ENCODE measurements around the gene PCK2. TPM values are rescaled to one million over a fixed set of nuclear protein-coding genes. Genes with fewer than 3 reads are reported as not detected.

PCK2 gene
- total and polyA plus RNA-seq, 2 of the 8 experiments (the other 6 are each of a cell fraction or from before 2014, with no cell fraction given): 81.9 to 115 TPM

DNA sequence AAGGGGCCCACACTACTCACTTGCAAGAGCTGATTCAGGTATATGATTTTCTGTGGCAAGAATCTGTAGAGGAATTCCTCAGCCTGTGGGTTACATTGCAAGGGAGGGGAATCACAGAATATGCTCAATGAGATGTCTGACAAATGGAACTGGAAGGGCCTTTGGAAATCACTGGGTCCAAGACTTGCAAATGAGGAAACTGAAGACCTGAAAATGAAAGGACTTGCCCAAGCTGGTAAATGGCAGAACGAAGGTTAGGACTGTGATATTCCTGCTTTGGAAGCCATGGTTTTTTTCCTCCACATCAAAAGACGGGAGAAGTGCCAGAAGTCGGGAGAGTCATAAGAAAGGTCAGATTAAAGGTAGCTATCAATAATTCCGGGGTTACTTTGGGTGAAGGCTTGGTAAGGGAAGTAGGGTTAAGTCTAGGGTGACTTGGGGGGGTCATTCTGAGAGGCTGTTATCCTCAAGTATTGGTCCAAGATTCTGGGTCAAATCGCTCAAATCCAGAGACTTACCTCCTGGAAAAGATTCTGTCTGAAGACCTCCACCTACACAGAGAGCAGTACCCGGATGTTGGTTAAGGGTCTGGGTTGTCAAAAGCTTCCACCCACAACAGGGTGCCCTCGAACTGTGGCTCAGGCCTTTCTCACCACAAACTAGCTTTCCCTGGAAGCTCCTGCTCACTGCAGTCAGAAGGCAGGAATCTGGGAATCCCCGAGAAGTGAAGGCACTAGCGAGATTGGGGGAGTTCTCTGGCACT, 51.8 kb downstream of the PCK2 start:
- Histone ChIP-seq H3K14ac (ENCODE audit: insufficient read length) (no peak overlapping the region), H2BK12ac (ENCODE audit: low read depth, low read length) (no peak overlapping the region), H3K79me1 (ENCODE audit: low read depth, low read length) (peaks cover 8% of the 10 kb centered on the region; the same call in 1 of the 2 replicates), H2BK5ac (ENCODE audit: low read depth, low read length) (peak overlapping the region; percentile 60; the same call in 1 of the 2 replicates), H4K91ac (replicated peaks; ENCODE audit: insufficient read length, low read length) (no peak overlapping the region), H3K4me3 (ENCODE audit: extremely low read depth in 1 of 4, insufficient read depth in 2 of 4, low read depth in 3 of 4, low read length in 4 of 4) (peak overlapping the region; percentile 84 to 98 (median 90)), H2AK5ac (ENCODE audit: low read depth, low read length) (no peak overlapping the region), H2AFZ (ENCODE audit: low read length) (peak overlapping the region; percentile 83; the same call in 1 of the 2 replicates), H3K27ac (ENCODE audit: low read depth, low read length) (0 out of 2 replicates have a peak overlapping the region, but pooled peaks have one; percentile 39), H2BK20ac (ENCODE audit: low read length) (no peak overlapping the region), H4K20me1 (replicated peaks in 1 of 2; ENCODE audit: control insufficient read depth in 1 of 2, insufficient read depth in 2 of 2, low read length in 2 of 2) (peaks cover 0 to 16% of the 10 kb centered on the region in 2 experiments), H3K79me2 (ENCODE audit: control insufficient read depth in 1 of 2, insufficient read depth in 2 of 2, low read length in 2 of 2) (peaks cover 0 to 28% of the 10 kb centered on the region in 2 experiments; a peak in 3 of 4 replicates), H3K4me2 (ENCODE audit: insufficient read depth in 1 of 2, low read depth in 2 of 2, low read length in 2 of 2) (peak overlapping the region; percentile 70 to 83), H4K8ac (ENCODE audit: extremely low read depth, insufficient read depth, low read length) (no peak overlapping the region), H4K5ac (ENCODE audit: insufficient read length, low read depth, low read length) (peak overlapping the region; percentile 2), H3K23me2 (ENCODE audit: low read depth, low read length) (peaks cover 11% of the 10 kb centered on the region), H3K18ac (ENCODE audit: extremely low read depth, low read length) (no peak overlapping the region), H3K23ac (ENCODE audit: insufficient read length) (no peak overlapping the region), H3K9me3 (ENCODE audit: insufficient read depth in 2 of 2, low read depth in 1 of 2, low read length in 1 of 2) (no peaks in the 10 kb centered on the region), H3K4ac (replicated peaks; ENCODE audit: insufficient read length, low read depth, low read length) (no peak overlapping the region), H3K36me3 (ENCODE audit: control insufficient read depth in 2 of 4, insufficient read depth in 4 of 4, low read length in 3 of 4) (peaks cover 5 to 24% (median 18%) of the 10 kb centered on the region in 4 experiments), H3K4me1 (replicated peaks in 1 of 4; ENCODE audit: control insufficient read depth in 3 of 4, insufficient read depth in 4 of 4, low read length in 3 of 4) (peaks cover 0 to 10% (median 8%) of the 10 kb centered on the region in 4 experiments; a peak in 5 of 7 replicates), H3K9ac (replicated peaks in 1 of 4; ENCODE audit: extremely low read depth in 1 of 4, low read depth in 3 of 4, low read length in 3 of 4) (peak overlapping the region in 3 of 4 experiments; percentile 56 to 70 (median 69); a peak in 5 of 7 replicates), H2BK15ac (ENCODE audit: low read length) (no peak overlapping the region), H3K27me3 (replicated peaks in 1 of 4; ENCODE audit: control insufficient read depth in 3 of 4, extremely low read depth in 1 of 4, insufficient read depth in 3 of 4, low read length in 3 of 4) (no peaks in the 10 kb centered on the region), H2BK120ac (replicated peaks; ENCODE audit: low read depth, low read length) (no peak overlapping the region), H3K56ac (replicated peaks; ENCODE audit: insufficient read length, low read depth, low read length) (peak overlapping the region; percentile 38)
- ChIA-PET POLR2A (ENCODE audit: partially characterized antibody) (interaction anchor here (0.6 to 9.6 kb wide), 18 partner anchors 9 to 1177 kb away, joined by 3 to 86 read pairs (median 5); partner anchors contain the start of genes CHMP4A, DCAF11, DHRS1 and IRF9), CTCF (ENCODE audit: partially characterized antibody) (interaction anchor here (0.8 to 3.7 kb wide), 7 partner anchors 8 to 88 kb away, joined by 3 to 24 read pairs (median 4); partner anchors contain the start of genes DCAF11 and IRF9)
- TF ChIP-seq SIN3A (conservative IDR thresholded peaks at IDR 0.05 in 1 of 2, IDR thresholded peaks at IDR 0.05 in 1 of 2; ENCODE audit: low read depth in 1 of 2, low read length in 2 of 2) (0 out of 4 replicates have a peak, but pooled peaks of 1 of the 2 experiments have one; percentile 48), CHD1 (IDR thresholded peaks at IDR 0.05; ENCODE audit: low read depth, low read length) (no peak), TEAD4 (IDR thresholded peaks at IDR 0.05; ENCODE audit: low read depth, low read length) (no peak), JUND (IDR thresholded peaks at IDR 0.05; ENCODE audit: low read length) (no peak), CHD2 (IDR thresholded peaks at IDR 0.05; ENCODE audit: low read length) (no peak), TCF12 (IDR thresholded peaks at IDR 0.05; ENCODE audit: low read depth, low read length) (no peak), POU5F1 (IDR thresholded peaks at IDR 0.05; ENCODE audit: low read depth, low read length) (no peak), SAP30 (IDR thresholded peaks at IDR 0.05; ENCODE audit: insufficient read depth, insufficient replicate concordance, low read length) (no peak), KDM4A (IDR thresholded peaks at IDR 0.05; ENCODE audit: low read depth, low read length, severe bottlenecking) (peak; percentile 18)
- TF ChIP-seq, protein P1, sequence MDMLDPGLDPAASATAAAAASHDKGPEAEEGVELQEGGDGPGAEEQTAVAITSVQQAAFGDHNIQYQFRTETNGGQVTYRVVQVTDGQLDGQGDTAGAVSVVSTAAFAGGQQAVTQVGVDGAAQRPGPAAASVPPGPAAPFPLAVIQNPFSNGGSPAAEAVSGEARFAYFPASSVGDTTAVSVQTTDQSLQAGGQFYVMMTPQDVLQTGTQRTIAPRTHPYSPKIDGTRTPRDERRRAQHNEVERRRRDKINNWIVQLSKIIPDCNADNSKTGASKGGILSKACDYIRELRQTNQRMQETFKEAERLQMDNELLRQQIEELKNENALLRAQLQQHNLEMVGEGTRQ (IDR thresholded peaks at IDR 0.05; ENCODE audit: low read length): no peak
- WGBS, 2 experiments (ENCODE audit: extremely low coverage in 1 of 2, insufficient coverage in 1 of 2, insufficient read length in 1 of 2, insufficient replicate concordance in 2 of 2, low coverage in 1 of 2, low lambda C conversion rate in 2 of 2, missing lambda C conversion rate in 1 of 2): 48% methylated on average over 9 of the region's 9 CpGs; no CpG with 5 or more reads in 1 of the 2 experiments
- FAIRE-seq (no peak), DNase-seq (ENCODE audit: low read depth in 1 of 2, low spot score in 2 of 2) (no peak)

Measured in H1 (cell line).